Measurements from ENCODE around the gene HOXD8. TPM values are rescaled to one million over a fixed set of nuclear protein-coding genes. Genes with fewer than 3 reads are reported as not detected.

HOXD8 gene
- total and polyA plus RNA-seq, 2 of the 8 experiments (the other 6 are each of a cell fraction or from before 2014, with no cell fraction given), result not detected

GRCh38 chr2:176145085-176145969 lies 15.8 kb downstream of the HOXD8 start:
- Histone ChIP-seq H4K5ac (ENCODE audit: insufficient read length, low read depth, low read length) (no peak overlapping the region), H3K36me3 (ENCODE audit: control insufficient read depth in 2 of 4, insufficient read depth in 4 of 4, low read length in 3 of 4) (peaks cover 0 to 6% (median 0%) of the 10 kb centered on the region in 4 experiments; a peak in 1 of 8 replicates), H3K18ac (ENCODE audit: extremely low read depth, low read length) (no peak overlapping the region), H2AFZ (ENCODE audit: low read length) (no peak overlapping the region), H3K14ac (ENCODE audit: insufficient read length) (no peak overlapping the region), H3K27me3 (replicated peaks in 1 of 4; ENCODE audit: control insufficient read depth in 3 of 4, extremely low read depth in 1 of 4, insufficient read depth in 3 of 4, low read length in 3 of 4) (peaks cover 88 to 100% (median 96%) of the 10 kb centered on the region in 4 experiments), H3K79me2 (ENCODE audit: control insufficient read depth in 1 of 2, insufficient read depth in 2 of 2, low read length in 2 of 2) (no peaks in the 10 kb centered on the region), H3K23me2 (ENCODE audit: low read depth, low read length) (peaks cover 2% of the 10 kb centered on the region; the same call in 1 of the 2 replicates), H2AK5ac (ENCODE audit: low read depth, low read length) (no peak overlapping the region), H2BK15ac (ENCODE audit: low read length) (no peak overlapping the region), H3K4me2 (ENCODE audit: insufficient read depth in 1 of 2, low read depth in 2 of 2, low read length in 2 of 2) (no peak overlapping the region), H4K20me1 (replicated peaks in 1 of 2; ENCODE audit: control insufficient read depth in 1 of 2, insufficient read depth in 2 of 2, low read length in 2 of 2) (peaks cover 15 to 24% of the 10 kb centered on the region in 2 experiments), H3K79me1 (ENCODE audit: low read depth, low read length) (no peaks in the 10 kb centered on the region), H3K9ac (replicated peaks in 1 of 4; ENCODE audit: extremely low read depth in 1 of 4, low read depth in 3 of 4, low read length in 3 of 4) (no peak overlapping the region), H3K56ac (replicated peaks; ENCODE audit: insufficient read length, low read depth, low read length) (no peak overlapping the region), H4K91ac (replicated peaks; ENCODE audit: insufficient read length, low read length) (no peak overlapping the region), H4K8ac (ENCODE audit: extremely low read depth, insufficient read depth, low read length) (no peak overlapping the region), H2BK20ac (ENCODE audit: low read length) (no peak overlapping the region), H3K4me3 (ENCODE audit: extremely low read depth in 1 of 4, insufficient read depth in 2 of 4, low read depth in 3 of 4, low read length in 4 of 4) (no peak overlapping the region), H3K4me1 (replicated peaks in 1 of 4; ENCODE audit: control insufficient read depth in 3 of 4, insufficient read depth in 4 of 4, low read length in 3 of 4) (peaks cover 0 to 6% (median 4%) of the 10 kb centered on the region in 4 experiments; a peak in 5 of 7 replicates), H2BK120ac (replicated peaks; ENCODE audit: low read depth, low read length) (no peak overlapping the region), H3K9me3 (ENCODE audit: insufficient read depth in 2 of 2, low read depth in 1 of 2, low read length in 1 of 2) (no peaks in the 10 kb centered on the region; a peak in 1 of 4 replicates), H3K4ac (replicated peaks; ENCODE audit: insufficient read length, low read depth, low read length) (no peak overlapping the region), H2BK12ac (ENCODE audit: low read depth, low read length) (no peak overlapping the region), H3K27ac (ENCODE audit: low read depth, low read length) (no peak overlapping the region), H3K23ac (ENCODE audit: insufficient read length) (no peak overlapping the region), H2BK5ac (ENCODE audit: low read depth, low read length) (no peak overlapping the region)
- TF ChIP-seq TAF7 (optimal IDR thresholded peaks at IDR 0.05; ENCODE audit: borderline replicate concordance, low read depth, low read length), result no peak
- no peak for TF ChIP-seq TAF1 (IDR thresholded peaks at IDR 0.05; ENCODE audit: low read depth, low read length)
- no peak for TF ChIP-seq CBX5 (IDR thresholded peaks at IDR 0.05; ENCODE audit: low read depth, low read length)
- ChIA-PET POLR2A (ENCODE audit: partially characterized antibody) (no interaction called here), CTCF (ENCODE audit: partially characterized antibody) (interaction anchor here (0.6 to 10.0 kb wide), 13 partner anchors 10 to 508 kb away, joined by 3 to 119 read pairs (median 5); no protein-coding TSS in a partner anchor)
- 28% methylated on average over 4 of the region's 4 CpGs; no CpG with 5 or more reads in 1 of the 2 experiments for WGBS, 2 experiments (ENCODE audit: extremely low coverage in 1 of 2, insufficient coverage in 1 of 2, insufficient read length in 1 of 2, insufficient replicate concordance in 2 of 2, low coverage in 1 of 2, low lambda C conversion rate in 2 of 2, missing lambda C conversion rate in 1 of 2)
- DNase-seq (ENCODE audit: low read depth in 1 of 2, low spot score in 2 of 2), result no peak
- no peak for FAIRE-seq
